ENCODE measurements around the gene EEFSEC. TPM values are rescaled to one million over a fixed set of nuclear protein-coding genes. Genes with fewer than 3 reads are reported as not detected.

Gene EEFSEC
- polyA plus RNA-seq, 3 donors from 2014 or later = 14.5 to 26.9 (median 26.1) TPM

DNA sequence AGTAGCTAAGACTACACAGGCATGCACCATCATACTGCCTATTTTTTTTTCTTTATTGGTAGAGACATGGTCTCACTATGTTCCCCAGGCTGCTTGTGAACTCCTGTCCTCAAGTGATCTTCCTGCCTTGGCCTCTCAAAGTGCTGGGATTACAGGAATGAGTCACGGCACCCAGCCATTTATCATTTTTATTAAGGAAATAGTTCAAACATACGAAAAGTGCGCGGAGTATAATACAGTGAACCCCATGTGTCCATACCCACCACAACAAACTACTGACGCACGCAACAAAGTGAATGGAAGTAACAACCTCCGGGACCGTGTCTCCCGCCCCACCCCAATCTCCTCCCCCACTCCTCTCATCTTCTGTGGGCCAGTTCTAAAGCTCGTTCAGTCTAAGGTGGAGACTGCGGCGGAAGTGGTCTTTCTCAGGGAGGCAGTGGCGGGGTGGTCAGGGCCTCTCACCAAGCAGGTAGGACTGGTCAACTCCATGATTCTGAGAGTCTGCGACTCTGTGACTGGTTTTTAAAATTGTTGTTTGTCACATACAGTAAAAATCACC is 271.3 kb downstream of the EEFSEC start:
- no peaks in the 10 kb centered on the region for H3K4me1 Mint-ChIP-seq
- peak overlapping the region in 1 of 6 donors; percentile 30 for H3K27ac Mint-ChIP-seq
- no peak overlapping the region for H3K4me3 Mint-ChIP-seq
- H3K36me3 Mint-ChIP-seq = no peaks in the 10 kb centered on the region
- H3K27me3 Mint-ChIP-seq (ENCODE audit: low read depth in 3 of 3) = peaks cover 0 to 4% (median 2%) of the 10 kb centered on the region in 3 donors
- no peaks in the 10 kb centered on the region for H3K9me3 Mint-ChIP-seq
- no peak for DNase-seq

DNA sequence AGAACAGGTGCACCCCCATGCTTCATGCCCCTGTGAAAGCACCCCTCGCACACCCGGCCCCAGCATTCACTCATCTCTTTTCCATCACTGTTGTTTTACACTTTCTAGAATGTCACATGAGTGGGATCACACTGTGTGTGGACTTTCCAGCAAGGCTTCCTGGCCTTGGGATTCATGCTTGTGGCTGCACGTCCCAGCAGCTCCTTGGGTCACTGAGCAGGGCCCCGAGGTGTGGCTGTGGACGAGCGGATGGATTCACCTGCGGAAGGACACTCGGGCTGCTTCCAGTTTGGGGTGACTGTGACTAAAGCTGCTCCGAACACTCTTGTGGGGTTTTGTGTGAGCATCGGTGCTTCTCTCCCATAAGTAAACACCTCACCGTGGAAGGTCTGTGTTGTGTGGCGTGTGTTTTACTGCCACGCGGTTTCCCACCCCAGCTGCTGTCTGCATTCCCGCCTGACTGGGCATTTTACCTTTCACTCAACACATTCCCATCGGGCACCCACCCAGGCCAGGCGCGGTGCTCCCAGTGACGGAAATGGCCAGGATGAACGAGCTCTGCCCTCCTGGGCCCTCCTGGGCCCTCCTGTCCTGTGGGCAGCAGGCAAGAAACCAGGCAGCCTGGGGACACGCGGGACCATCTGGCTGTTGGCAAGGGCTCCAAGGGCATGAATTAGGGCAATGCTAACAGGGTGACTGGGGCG is 272.0 kb downstream of the EEFSEC start:
- no peak overlapping the region for H3K27ac Mint-ChIP-seq
- H3K36me3 Mint-ChIP-seq = no peaks in the 10 kb centered on the region
- H3K4me1 Mint-ChIP-seq = no peaks in the 10 kb centered on the region
- peaks cover 0 to 9% (median 2%) of the 10 kb centered on the region in 3 donors for H3K27me3 Mint-ChIP-seq (ENCODE audit: low read depth in 3 of 3)
- H3K4me3 Mint-ChIP-seq = peak overlapping the region in 1 of 5 donors; percentile 33
- DNase-seq = no peak
- H3K9me3 Mint-ChIP-seq = no peaks in the 10 kb centered on the region

DNA sequence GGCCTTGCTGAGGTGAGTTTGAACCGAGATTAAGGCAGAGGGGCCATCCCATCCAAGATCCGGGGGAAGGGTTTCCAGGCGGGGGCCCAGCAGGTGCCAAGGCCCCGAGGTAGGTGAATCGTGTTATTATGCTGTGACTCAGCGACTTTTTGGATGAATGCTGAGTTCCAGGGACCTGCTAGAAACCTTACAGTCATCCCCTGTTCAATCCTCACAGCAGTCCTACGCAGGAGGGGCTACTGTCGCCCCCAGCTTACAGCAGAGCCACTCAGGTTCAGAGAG is 272.5 kb downstream of the EEFSEC start:
- Mint-ChIP-seq H3K36me3 (no peaks in the 10 kb centered on the region), H3K27me3 (ENCODE audit: low read depth in 3 of 3) (peaks cover 0 to 12% (median 2%) of the 10 kb centered on the region in 3 donors), H3K4me3 (peak overlapping the region in 1 of 5 donors; percentile 33), H3K9me3 (no peaks in the 10 kb centered on the region), H3K4me1 (no peaks in the 10 kb centered on the region), H3K27ac (no peak overlapping the region)
- DNase-seq = no peak

DNA sequence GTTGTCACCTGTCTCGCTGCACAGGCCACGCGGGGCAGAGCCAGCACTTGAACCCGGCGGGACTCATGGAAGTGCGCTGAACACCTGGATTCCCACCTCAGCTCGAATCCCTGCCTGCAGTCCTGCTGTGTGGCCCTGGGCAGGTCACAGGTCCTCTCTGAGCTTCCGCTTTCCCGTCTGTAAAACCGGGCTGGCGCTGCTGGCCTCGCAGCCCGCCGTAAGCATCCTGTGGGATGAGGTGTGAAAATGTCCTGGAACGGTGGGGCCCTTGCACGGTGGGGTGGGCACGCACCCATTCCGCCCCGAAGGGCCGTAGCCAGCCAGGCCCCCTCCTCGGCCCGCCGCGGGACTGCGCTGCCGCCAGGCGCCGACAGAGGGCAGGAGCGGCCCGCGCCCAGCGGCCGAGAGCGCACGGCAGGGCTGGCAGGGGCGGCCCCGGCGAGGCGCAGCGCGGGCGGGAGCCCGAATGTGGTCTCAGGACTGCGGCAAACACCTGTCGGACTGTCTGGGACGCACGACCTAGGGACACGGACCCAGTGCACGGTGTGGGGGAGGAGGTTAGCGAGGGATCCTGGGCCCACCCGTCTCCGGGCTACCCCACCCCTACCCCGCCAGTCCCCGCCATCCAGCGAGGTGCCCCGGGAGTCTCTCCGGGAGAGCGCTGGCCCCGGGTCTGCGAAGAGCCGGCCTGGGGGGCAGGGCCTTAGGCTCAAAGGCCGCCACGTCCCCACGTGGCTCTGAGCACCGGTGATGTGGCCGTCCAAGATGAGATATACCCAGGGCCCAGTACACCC is 273.0 kb downstream of the EEFSEC start:
- no peaks in the 10 kb centered on the region for H3K36me3 Mint-ChIP-seq
- no peaks in the 10 kb centered on the region for H3K4me1 Mint-ChIP-seq
- H3K4me3 Mint-ChIP-seq = peak overlapping the region in 1 of 5 donors; percentile 42
- peaks cover 0 to 17% (median 5%) of the 10 kb centered on the region in 3 donors for H3K27me3 Mint-ChIP-seq (ENCODE audit: low read depth in 3 of 3)
- H3K9me3 Mint-ChIP-seq = no peaks in the 10 kb centered on the region
- DNase-seq = peak; percentile 45 to 51 (median 49)
- no peak overlapping the region for H3K27ac Mint-ChIP-seq

DNA sequence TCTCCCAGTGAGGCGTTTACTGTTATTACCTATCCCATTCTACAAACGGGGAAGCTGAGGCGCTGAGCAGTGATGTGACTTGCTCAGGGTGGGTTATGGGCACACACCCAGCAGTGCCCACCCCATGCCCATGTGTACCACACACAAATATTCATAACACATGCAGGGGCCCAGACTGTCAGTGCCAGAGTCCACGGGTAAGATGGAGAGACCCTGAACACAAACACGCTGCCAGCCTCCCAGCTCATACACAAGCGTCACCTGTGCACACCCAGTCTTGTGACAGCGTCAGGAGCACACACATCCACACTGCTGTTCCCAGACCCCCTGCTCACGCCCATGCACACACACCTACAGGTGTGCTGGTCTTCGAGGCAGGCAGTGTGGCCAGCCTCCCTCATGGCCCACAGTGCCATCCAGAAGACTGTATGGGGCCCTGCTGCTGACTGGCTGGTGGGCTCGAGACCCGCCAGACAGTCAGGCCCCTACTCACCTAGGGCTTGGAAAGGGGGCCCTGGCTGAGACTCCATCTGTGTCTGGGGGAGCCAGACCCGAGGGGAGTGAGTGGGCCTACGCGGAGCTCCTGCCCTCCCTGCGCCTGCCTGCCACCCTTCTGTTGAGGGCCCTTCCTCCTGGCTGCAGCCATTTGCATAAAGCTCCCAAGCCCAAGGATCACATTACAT is 274.0 kb downstream of the EEFSEC start:
- DNase-seq = no peak
- Mint-ChIP-seq H3K27me3 (ENCODE audit: low read depth in 3 of 3) (peaks cover 6 to 22% (median 10%) of the 10 kb centered on the region in 3 donors), H3K4me3 (peak overlapping the region in 2 of 5 donors; percentile 25 to 42), H3K36me3 (peaks cover 0 to 4% (median 4%) of the 10 kb centered on the region in 3 donors), H3K9me3 (no peaks in the 10 kb centered on the region), H3K27ac (no peak overlapping the region), H3K4me1 (peaks cover 0 to 7% of the 10 kb centered on the region in 2 donors)

DNA sequence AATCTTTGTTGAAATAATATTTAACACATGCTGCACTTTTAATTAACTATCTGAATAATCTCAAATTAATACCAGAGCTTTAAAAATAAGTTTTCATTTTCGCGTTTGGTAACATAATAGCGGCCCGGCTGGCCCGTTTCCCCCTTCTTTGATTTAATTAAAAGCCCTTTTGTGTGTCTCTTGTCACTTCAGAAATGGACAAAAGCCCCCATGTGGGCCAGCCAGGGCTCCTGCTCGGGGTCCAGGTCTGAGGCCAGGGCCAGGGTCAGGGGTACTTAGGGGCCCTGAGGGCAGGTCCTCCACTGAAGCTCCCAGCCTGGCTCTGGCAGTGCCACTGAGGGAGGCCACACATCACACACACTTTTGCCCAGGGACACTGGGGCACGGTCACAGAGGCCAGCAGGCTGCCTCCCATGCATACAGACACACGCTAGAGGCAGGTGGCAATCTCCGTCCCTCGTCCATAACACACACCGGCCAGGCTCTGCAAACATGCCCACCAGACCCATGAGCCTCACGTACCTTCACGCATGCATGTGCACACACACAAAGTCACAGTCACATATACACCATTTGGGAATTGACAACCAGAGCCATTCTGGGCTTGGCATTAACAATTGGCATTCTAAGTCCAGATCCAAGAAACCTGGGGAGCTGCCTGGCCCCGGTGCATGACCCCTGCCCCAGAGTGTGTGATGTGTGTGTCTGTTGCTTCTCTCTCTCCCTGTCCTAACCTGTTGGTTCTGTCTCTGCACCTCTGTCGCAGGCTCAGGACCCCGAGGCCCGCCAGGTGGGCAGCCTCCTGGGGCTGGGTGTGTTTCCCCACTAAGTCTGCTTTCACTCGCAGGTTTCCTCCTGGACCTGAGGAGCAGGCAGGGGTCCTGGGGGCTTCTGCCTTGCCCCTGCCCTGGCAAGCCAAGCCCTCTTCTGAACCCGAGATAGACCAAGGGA is 274.9 kb downstream of the EEFSEC start:
- Mint-ChIP-seq H3K27me3 (ENCODE audit: low read depth in 3 of 3) (peaks cover 6 to 22% (median 12%) of the 10 kb centered on the region in 3 donors), H3K4me3 (no peak overlapping the region), H3K36me3 (peaks cover 0 to 4% (median 4%) of the 10 kb centered on the region in 3 donors), H3K4me1 (peaks cover 0 to 7% of the 10 kb centered on the region in 2 donors), H3K27ac (no peak overlapping the region), H3K9me3 (no peaks in the 10 kb centered on the region)
- DNase-seq = no peak

DNA sequence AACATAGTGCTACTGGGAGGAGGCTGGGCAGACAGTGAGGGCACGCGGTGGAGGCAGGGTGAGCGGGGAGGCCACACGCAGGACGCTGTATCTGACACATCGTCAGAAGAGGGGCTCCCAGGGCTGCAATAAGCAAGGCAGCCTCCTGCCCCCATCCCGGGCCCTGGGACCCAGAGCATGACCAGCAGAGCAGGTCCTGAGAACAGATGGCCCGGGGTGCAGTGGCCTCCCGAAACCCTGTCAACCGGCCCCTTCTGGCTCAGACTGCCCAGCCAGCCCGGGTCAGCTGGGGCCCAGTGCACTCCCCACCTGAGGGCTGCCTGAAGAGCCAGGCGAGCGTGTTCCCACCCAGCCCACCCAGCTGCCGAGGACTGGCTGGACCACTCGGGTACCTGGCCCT is 276.0 kb downstream of the EEFSEC start:
- no peak overlapping the region for H3K27ac Mint-ChIP-seq
- H3K27me3 Mint-ChIP-seq (ENCODE audit: low read depth in 3 of 3) = peaks cover 6 to 22% (median 16%) of the 10 kb centered on the region in 3 donors
- peaks cover 0 to 7% of the 10 kb centered on the region in 2 donors for H3K4me1 Mint-ChIP-seq
- no peaks in the 10 kb centered on the region for H3K9me3 Mint-ChIP-seq
- no peak overlapping the region for H3K4me3 Mint-ChIP-seq
- peaks cover 0 to 4% (median 4%) of the 10 kb centered on the region in 3 donors for H3K36me3 Mint-ChIP-seq
- no peak for DNase-seq

DNA sequence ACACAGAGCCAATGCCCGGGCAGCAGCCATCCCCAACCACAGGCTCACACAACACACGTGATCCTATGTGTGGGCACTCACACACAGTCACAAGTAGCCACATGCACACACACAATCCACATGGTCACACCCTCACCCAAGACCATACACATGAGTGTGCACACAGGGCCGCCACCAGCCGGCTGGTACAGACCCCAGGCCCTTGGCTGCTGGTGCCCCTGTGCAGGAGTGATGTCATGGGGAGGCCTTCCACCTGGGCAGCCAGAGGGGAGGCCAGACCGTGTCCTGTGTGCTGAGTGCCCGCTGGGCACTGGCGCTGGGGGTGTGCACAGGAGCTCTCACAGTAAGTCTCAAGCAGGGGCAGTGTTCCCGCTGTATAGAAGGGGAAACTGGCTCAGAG is 276.5 kb downstream of the EEFSEC start:
- no peak for DNase-seq
- H3K9me3 Mint-ChIP-seq = no peaks in the 10 kb centered on the region
- no peak overlapping the region for H3K4me3 Mint-ChIP-seq
- peaks cover 6 to 22% (median 16%) of the 10 kb centered on the region in 3 donors for H3K27me3 Mint-ChIP-seq (ENCODE audit: low read depth in 3 of 3)
- peaks cover 0 to 4% (median 4%) of the 10 kb centered on the region in 3 donors for H3K36me3 Mint-ChIP-seq
- H3K4me1 Mint-ChIP-seq = peaks cover 0 to 7% of the 10 kb centered on the region in 2 donors
- H3K27ac Mint-ChIP-seq = no peak overlapping the region

DNA sequence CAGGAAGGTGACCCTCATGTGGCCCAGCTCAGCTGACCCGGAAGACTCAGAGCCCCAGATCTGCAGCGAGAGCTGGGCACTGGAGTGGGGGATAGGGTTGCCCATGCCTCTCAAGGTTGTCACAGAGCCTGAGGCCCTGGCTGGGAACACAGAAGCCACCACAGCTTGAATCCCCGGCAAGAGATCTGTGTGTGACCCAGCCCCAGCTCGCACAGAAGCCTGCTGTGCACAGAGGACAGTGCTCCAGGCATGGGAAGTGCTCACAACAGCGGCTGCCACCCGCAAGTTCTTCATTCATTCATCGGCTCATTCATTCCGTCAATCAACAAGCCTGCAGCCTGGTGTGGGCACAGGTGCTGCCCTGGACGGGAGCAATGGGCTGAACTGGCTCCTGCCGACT is 277.0 kb downstream of the EEFSEC start:
- Mint-ChIP-seq H3K4me1 (peaks cover 0 to 7% of the 10 kb centered on the region in 2 donors), H3K4me3 (no peak overlapping the region), H3K36me3 (peaks cover 0 to 4% (median 4%) of the 10 kb centered on the region in 3 donors), H3K27me3 (ENCODE audit: low read depth in 3 of 3) (peaks cover 6 to 22% (median 16%) of the 10 kb centered on the region in 3 donors), H3K9me3 (no peaks in the 10 kb centered on the region), H3K27ac (no peak overlapping the region)
- no peak for DNase-seq

DNA sequence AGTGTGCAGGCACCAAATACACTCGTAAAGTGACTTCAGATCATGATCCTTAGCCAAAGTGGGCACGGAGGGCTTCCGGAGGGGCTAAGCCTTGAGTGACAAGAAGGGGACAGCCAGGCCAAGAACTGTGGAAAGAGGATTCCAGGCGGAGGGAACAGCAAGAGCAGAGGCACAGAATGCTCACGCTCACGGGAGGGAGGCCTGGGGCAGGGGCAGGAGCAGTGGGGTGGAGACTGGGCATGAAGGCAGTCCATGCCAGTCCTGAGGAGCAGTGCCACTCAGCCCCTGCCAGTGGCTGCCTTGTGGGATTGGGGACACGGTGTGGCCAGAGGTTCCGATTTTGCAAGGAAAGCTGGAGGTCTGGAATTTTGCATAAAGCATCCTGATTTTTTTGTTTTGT is 277.4 kb downstream of the EEFSEC start:
- Mint-ChIP-seq H3K4me3 (no peak overlapping the region), H3K36me3 (peaks cover 0 to 4% (median 4%) of the 10 kb centered on the region in 3 donors), H3K4me1 (peaks cover 0 to 7% of the 10 kb centered on the region in 2 donors), H3K27ac (no peak overlapping the region), H3K27me3 (ENCODE audit: low read depth in 3 of 3) (peaks cover 6 to 22% (median 14%) of the 10 kb centered on the region in 3 donors), H3K9me3 (no peaks in the 10 kb centered on the region)
- DNase-seq = no peak

DNA sequence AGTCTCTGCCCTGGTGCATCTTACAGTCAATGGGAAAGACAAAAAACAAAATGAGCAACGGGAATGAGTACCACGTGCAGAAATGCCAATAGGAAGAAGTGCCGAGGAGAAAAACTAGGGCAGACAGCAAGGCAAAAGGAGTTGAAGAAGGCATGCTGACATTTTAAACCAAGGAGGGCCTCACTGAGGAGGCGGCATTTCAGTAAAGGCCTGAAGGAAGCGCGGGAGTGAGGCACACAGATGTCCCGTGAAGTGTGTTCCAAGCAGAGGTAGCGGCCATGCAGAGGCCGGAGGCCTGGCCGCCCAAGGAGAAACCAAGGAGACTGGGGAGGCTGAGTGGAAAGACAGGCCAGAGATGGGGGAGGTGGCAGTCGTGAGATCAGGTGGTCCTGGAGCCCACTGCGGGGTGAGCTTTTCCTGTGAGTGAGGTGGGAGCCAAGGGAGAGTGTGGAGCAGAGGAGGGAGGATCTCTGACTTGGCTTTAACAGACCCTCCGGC is 278.6 kb downstream of the EEFSEC start:
- Mint-ChIP-seq H3K9me3 (no peaks in the 10 kb centered on the region), H3K4me3 (peak overlapping the region in 2 of 5 donors; percentile 5 to 22), H3K4me1 (peaks cover 0 to 7% of the 10 kb centered on the region in 2 donors), H3K36me3 (peaks cover 0 to 4% (median 4%) of the 10 kb centered on the region in 3 donors), H3K27me3 (ENCODE audit: low read depth in 3 of 3) (peaks cover 6 to 22% (median 16%) of the 10 kb centered on the region in 3 donors), H3K27ac (peak overlapping the region in 1 of 6 donors; percentile 4)
- DNase-seq = no peak

DNA sequence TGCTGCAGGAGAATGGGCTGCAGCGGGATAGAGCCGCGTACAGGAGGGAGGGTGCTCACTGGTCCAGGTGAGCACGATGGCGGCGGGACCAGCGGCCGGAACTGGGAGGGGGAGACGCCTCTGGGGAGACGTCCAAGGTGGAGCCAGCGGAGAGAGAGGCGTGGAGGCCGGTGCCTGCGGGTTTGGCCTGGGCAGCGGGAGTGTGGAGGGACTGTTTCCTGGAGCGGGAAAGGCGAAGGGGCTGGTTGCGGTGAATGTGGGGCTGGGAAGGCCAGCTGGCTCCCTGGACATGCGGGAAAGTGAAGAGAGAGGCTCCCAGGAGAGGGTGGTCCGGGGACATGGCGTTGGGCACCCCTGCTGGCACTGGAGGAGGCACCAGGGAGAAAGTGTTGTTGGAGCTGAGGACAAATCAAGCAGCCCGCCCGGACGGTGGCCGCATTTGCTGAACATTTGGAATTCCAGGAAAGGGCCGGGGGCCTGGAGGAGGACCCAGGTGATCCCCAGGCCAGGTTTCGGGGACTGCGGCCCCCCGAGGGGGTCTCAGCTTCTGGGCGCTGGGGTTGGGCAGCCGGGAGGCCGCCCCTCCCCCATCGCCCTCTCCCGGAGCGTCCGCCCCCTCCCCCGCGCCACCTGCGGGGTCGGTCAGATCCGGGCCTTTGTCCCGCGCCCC is 279.2 kb downstream of the EEFSEC start:
- Mint-ChIP-seq H3K27me3 (ENCODE audit: low read depth in 3 of 3) (peaks cover 6 to 22% (median 16%) of the 10 kb centered on the region in 3 donors), H3K4me3 (peak overlapping the region in 1 of 5 donors; percentile 22)

More for the DNA sequence above, 279.2 kb downstream of the EEFSEC start:
- Mint-ChIP-seq H3K4me1 (peaks cover 0 to 7% of the 10 kb centered on the region in 2 donors), H3K9me3 (no peaks in the 10 kb centered on the region), H3K27ac (no peak overlapping the region), H3K36me3 (peaks cover 0 to 4% (median 4%) of the 10 kb centered on the region in 3 donors)
- DNase-seq = no peak

Measured in immature natural killer cell (primary cell).